Measurements from ENCODE around the gene FOXJ3. TPM values are rescaled to one million over a fixed set of nuclear protein-coding genes. Genes with fewer than 3 reads are reported as not detected.

FOXJ3 gene
- total and polyA plus RNA-seq, 2 donors (not counting 1 experiment from before 2014, with no cell fraction given): 22.6 to 29.5 TPM

DNA sequence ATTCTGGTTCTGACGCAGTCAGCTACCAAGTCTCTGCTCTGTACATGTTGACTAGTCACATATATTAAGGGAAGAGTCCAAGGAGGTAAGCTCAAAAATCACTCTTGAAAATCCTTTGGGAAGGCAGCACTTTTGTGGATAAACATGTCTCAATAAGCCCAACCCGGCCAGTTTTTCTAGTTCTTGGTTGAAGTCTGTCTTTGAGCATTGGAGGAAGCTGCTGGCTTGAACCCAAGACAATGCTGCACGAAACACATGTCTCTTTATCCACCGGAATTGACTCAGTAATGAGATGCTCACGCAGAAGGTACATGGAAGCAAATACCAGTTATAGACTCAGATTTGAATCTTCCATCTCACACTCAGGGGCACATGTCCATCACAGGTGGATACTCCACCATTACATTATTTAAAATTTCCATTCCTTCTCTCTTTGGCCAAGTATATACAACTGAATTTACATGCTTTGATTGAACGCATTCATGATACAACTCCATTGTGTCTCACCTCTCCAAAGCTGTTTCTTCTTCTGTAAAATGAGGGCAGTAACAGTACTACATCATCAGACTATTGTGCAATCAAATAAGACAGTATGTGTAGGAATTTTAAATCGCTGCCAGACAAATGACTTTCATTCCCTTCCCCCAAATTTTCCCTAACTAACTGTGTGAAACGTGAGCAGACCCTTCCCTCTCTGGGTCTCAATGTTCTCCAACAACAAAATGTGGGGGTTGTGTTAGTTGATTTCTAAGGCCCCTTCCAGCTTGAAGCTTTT, 160.9 kb downstream of the FOXJ3 start:
- H3K4me1 ChIP-seq (ENCODE audit: control insufficient read depth, extremely low read depth, insufficient read depth, low read length): peaks cover 2% of the 10 kb centered on the region
- no peak overlapping the region for H3K4me3 ChIP-seq (replicated peaks in 1 of 4; ENCODE audit: control extremely low read depth in 1 of 4, insufficient read depth in 1 of 4, low read depth in 3 of 4, low read length in 4 of 4)
- H4K20me1 ChIP-seq (ENCODE audit: control insufficient read depth, extremely low read depth, insufficient read depth, low read length): peaks cover 2% of the 10 kb centered on the region
- no peak overlapping the region for H3K9ac ChIP-seq (ENCODE audit: insufficient read depth, low read length)
- H3K27ac ChIP-seq (ENCODE audit: insufficient read depth, low read length): no peak overlapping the region
- no peaks in the 10 kb centered on the region for H3K27me3 ChIP-seq (ENCODE audit: control insufficient read depth, insufficient read depth, low read length)
- no peaks in the 10 kb centered on the region for H3K36me3 ChIP-seq (ENCODE audit: control insufficient read depth, insufficient read depth, low read length)
- peak; percentile 20 to 45 for DNase-seq (ENCODE audit: low read depth in 2 of 2)
- no peak overlapping the region for H2AFZ ChIP-seq (ENCODE audit: low read length)
- no peaks in the 10 kb centered on the region for H3K79me2 ChIP-seq (ENCODE audit: control insufficient read depth, insufficient read depth, low read length)
- no peak overlapping the region for H3K4me2 ChIP-seq (ENCODE audit: extremely low read depth, insufficient read depth, low read length)
- TF ChIP-seq, protein P1, sequence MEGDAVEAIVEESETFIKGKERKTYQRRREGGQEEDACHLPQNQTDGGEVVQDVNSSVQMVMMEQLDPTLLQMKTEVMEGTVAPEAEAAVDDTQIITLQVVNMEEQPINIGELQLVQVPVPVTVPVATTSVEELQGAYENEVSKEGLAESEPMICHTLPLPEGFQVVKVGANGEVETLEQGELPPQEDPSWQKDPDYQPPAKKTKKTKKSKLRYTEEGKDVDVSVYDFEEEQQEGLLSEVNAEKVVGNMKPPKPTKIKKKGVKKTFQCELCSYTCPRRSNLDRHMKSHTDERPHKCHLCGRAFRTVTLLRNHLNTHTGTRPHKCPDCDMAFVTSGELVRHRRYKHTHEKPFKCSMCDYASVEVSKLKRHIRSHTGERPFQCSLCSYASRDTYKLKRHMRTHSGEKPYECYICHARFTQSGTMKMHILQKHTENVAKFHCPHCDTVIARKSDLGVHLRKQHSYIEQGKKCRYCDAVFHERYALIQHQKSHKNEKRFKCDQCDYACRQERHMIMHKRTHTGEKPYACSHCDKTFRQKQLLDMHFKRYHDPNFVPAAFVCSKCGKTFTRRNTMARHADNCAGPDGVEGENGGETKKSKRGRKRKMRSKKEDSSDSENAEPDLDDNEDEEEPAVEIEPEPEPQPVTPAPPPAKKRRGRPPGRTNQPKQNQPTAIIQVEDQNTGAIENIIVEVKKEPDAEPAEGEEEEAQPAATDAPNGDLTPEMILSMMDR (conservative IDR thresholded peaks at IDR 0.05 in 1 of 2, IDR thresholded peaks at IDR 0.05 in 1 of 2; ENCODE audit: low read depth in 1 of 2, low read length in 2 of 2): no peak
- TF ChIP-seq EZH2 (IDR thresholded peaks at IDR 0.05; ENCODE audit: low read length, missing control alignments): no peak
- no peaks in the 10 kb centered on the region for H3K9me3 ChIP-seq (ENCODE audit: control insufficient read depth, insufficient read depth, low read depth, low read length)

DNA sequence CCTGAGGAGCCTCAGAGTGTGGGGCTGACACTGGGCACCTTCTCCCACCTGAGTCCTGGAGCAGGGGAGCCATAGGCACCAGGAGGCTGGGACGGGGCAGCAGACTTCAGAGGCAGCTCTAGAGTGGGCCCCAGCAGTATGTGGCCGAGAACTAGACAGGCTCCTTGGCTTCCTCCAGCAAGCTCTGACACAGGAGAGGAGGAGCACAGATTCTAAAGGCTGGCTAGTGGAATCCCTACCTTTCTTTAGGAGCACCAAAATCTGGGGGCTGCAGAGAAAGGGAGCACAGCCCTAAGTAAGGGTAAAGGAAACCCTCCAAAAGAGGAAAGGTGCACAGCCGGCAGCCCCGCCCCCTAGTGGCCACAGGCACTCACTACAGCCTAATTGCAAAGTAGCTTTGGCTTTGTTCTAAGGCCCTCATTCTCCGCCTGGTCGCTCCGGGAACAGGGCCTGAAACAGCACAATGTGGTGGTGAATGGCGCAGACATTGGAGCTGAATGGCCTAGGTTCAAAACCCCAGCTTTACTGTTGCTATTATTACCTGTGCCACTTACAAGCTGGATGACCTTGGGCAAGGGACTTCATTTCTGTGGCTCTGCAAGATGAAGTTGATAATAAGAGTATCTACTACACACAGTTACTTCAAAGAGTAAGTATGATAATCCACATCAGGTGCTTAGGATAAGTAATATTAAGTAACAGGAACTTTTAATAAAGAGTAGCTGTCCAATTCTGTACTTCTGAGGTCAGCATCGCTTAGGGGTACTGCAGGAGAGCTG, 161.7 kb downstream of the FOXJ3 start:
- Histone ChIP-seq H3K4me1 (ENCODE audit: control insufficient read depth, extremely low read depth, insufficient read depth, low read length) (peaks cover 2% of the 10 kb centered on the region), H3K9me3 (ENCODE audit: control insufficient read depth, insufficient read depth, low read depth, low read length) (no peaks in the 10 kb centered on the region), H3K4me3 (replicated peaks in 1 of 4; ENCODE audit: control extremely low read depth in 1 of 4, insufficient read depth in 1 of 4, low read depth in 3 of 4, low read length in 4 of 4) (no peak overlapping the region), H3K4me2 (ENCODE audit: extremely low read depth, insufficient read depth, low read length) (no peak overlapping the region), H3K36me3 (ENCODE audit: control insufficient read depth, insufficient read depth, low read length) (no peaks in the 10 kb centered on the region), H3K79me2 (ENCODE audit: control insufficient read depth, insufficient read depth, low read length) (no peaks in the 10 kb centered on the region), H3K27ac (ENCODE audit: insufficient read depth, low read length) (no peak overlapping the region), H3K9ac (ENCODE audit: insufficient read depth, low read length) (no peak overlapping the region), H2AFZ (ENCODE audit: low read length) (no peak overlapping the region), H3K27me3 (ENCODE audit: control insufficient read depth, insufficient read depth, low read length) (no peaks in the 10 kb centered on the region), H4K20me1 (ENCODE audit: control insufficient read depth, extremely low read depth, insufficient read depth, low read length) (peaks cover 2% of the 10 kb centered on the region)
- DNase-seq (ENCODE audit: low read depth in 2 of 2): peak; percentile 29 to 43
- TF ChIP-seq, protein P1 (conservative IDR thresholded peaks at IDR 0.05 in 1 of 2, IDR thresholded peaks at IDR 0.05 in 1 of 2; ENCODE audit: low read depth in 1 of 2, low read length in 2 of 2): peak; percentile 89 to 98
- no peak for TF ChIP-seq EZH2 (IDR thresholded peaks at IDR 0.05; ENCODE audit: low read length, missing control alignments)

DNA sequence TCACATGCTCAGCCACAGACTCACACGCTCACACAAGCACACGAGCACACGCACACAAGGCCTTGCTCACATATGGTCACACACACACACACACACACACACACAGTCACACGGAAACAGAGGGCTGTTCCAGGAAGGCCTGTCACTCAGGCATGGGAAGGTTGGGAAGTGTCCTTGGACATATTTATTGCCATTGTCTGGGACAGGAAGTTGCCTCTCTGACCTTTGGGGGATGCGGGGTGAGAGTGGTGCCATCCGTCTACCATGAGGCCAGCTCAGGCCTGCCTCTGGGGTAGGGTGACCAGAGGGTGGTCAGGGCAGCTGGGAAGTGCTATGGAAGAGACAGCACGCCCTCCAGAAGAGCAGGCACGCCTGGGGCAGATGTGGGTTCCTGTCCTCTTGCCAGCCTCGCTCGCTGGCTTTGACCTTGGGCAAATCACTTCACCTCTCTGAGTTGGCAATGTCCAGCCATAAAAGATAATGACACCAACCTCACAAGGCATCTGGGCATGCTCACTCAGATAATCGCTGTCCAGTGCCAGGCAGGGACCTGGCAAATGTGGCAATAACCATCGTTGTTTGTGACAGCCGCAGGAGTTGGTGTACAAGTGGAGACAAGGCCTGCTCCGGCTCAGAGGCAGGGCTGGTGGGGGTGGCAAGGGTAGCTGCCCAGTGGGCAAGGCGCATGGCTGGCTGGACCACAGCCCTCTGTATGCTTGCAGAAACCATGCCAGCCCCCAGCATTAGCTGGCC, 162.5 kb downstream of the FOXJ3 start:
- Histone ChIP-seq H3K79me2 (ENCODE audit: control insufficient read depth, insufficient read depth, low read length) (no peaks in the 10 kb centered on the region), H3K36me3 (ENCODE audit: control insufficient read depth, insufficient read depth, low read length) (no peaks in the 10 kb centered on the region), H3K9me3 (ENCODE audit: control insufficient read depth, insufficient read depth, low read depth, low read length) (no peaks in the 10 kb centered on the region), H3K27me3 (ENCODE audit: control insufficient read depth, insufficient read depth, low read length) (no peaks in the 10 kb centered on the region), H2AFZ (ENCODE audit: low read length) (no peak overlapping the region), H3K27ac (ENCODE audit: insufficient read depth, low read length) (no peak overlapping the region), H4K20me1 (ENCODE audit: control insufficient read depth, extremely low read depth, insufficient read depth, low read length) (no peaks in the 10 kb centered on the region), H3K4me1 (ENCODE audit: control insufficient read depth, extremely low read depth, insufficient read depth, low read length) (no peaks in the 10 kb centered on the region), H3K4me2 (ENCODE audit: extremely low read depth, insufficient read depth, low read length) (no peak overlapping the region), H3K9ac (ENCODE audit: insufficient read depth, low read length) (no peak overlapping the region), H3K4me3 (replicated peaks in 1 of 4; ENCODE audit: control extremely low read depth in 1 of 4, insufficient read depth in 1 of 4, low read depth in 3 of 4, low read length in 4 of 4) (no peak overlapping the region)
- DNase-seq (ENCODE audit: low read depth in 2 of 2): peak in 1 of 2 donors; percentile 18
- TF ChIP-seq EZH2 (IDR thresholded peaks at IDR 0.05; ENCODE audit: low read length, missing control alignments): no peak
- TF ChIP-seq, protein P1 (conservative IDR thresholded peaks at IDR 0.05 in 1 of 2, IDR thresholded peaks at IDR 0.05 in 1 of 2; ENCODE audit: low read depth in 1 of 2, low read length in 2 of 2): no peak
